HG02870 (cell line): Measurements from ENCODE around the gene ZNHIT1.
"Not testable (repeated sequence)": the region's sequence is repeated elsewhere in the genome, so short reads cannot be mapped to it uniquely, and the experiment has no call there.

ENCODE experiments used
- ATAC-seq: cut with Tn5 transposase; IDR thresholded peaks from one replicate; pipeline ENCODE4 v1.9.1; 2021; ENCODE audit warnings: mild to moderate bottlenecking, moderate library complexity; ENCODE audit not compliant: unreplicated experiment

Gene ZNHIT1

GRCh38 chr7:101240226-101241014 is 22.5 kb downstream of the ZNHIT1 start:
- ATAC-seq = no peak

DNA sequence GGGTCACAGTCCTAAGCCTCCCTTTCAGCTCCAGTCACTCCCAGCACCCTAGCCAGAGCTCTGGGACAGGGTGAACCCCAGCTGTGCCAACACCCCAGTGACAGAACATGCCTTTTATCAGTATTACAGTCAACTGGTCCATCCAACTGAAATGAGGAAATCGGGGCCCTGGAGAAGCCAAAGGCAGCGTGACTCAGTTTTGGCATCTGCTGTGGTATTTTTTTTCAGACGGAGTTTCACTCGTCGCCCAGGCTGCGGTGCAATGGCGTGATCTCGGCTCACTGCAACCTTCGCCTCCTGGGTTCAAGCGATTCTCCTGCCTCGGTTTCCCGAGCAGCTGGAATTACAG is 23.0 kb downstream of the ZNHIT1 start:
- no peak for ATAC-seq

- no peak for ATAC-seq
Observed at GRCh38 chr7:101241443-101242349, 23.7 kb downstream of the ZNHIT1 start.

DNA sequence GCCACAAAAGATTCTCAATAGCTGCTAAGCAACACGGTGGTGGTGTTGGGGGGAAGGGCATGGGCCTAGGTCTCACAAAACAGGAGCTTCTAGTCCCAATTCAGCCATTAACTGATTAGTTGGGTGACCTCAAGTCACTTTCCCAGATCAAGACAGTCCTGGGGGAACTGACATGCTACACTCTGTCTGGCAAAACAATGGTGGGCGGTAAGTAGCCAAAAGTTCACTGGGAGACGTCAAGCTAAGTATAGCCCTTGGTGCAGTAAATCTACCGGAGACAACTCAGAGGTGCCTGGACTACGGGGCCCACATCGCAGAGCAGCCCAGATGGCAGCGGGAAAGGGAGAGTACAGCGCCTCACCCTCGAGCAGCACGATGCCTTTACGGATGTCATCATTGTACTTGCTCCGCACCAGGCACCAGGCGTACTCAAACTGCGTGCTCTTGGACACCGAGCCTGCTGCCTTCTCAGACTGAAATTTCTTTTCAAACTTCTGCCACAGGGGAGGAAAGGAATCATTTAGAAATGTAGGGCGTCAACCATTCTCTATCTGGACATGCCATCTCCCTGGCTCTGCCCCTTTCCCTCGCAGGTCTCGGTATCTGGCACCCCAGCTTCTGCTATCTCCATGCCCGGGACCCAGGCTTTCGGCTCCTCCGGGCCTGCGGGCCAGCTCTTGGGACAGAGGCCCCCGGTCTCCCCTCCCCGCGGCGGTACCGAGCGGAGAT is 25.8 kb downstream of the ZNHIT1 start:
- ATAC-seq = no peak

GRCh38 chr7:101244375-101245146 is 26.6 kb downstream of the ZNHIT1 start, which contains the start of gene FIS1:
FIS1 (minus strand) TSS chr7:101245081; CDS start chr7:101245004, 77 bp downstream.
- ATAC-seq = peak; percentile 89

DNA sequence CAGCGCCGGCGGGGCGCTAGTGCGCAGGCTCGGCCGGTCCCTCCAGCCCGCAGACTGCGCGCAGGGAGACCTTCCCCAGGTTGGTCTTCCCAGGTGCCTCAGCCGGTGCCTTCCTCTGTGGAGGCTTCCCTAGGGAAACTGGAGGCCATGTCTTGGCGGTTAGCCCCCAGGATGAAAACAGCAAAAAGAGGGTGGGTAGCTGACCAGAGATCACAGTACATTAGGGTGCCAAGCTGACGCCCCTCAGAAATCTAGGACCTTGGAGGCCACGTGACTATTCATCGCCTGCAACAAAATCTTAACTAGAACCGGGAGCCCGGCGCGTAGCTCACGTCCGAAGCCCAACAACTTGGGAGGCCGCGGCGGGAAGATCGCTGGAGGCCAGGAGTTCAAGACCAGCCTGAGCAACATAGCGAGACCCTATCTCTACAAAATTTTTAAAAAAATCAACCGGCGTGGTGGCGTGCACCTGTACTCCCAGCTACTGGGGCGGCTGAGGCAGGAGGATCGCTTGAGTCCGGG is 27.2 kb downstream of the ZNHIT1 start:
- no peak for ATAC-seq

GRCh38 chr7:101248276-101248675 is 30.3 kb downstream of the ZNHIT1 start:
- ATAC-seq = no peak

- ATAC-seq = peak; percentile 33
Observed at GRCh38 chr7:101250324-101250723, 32.4 kb downstream of the ZNHIT1 start.

- peak; percentile 95 for ATAC-seq
Observed at GRCh38 chr7:101251871-101252659, 34.1 kb downstream of the ZNHIT1 start.

DNA sequence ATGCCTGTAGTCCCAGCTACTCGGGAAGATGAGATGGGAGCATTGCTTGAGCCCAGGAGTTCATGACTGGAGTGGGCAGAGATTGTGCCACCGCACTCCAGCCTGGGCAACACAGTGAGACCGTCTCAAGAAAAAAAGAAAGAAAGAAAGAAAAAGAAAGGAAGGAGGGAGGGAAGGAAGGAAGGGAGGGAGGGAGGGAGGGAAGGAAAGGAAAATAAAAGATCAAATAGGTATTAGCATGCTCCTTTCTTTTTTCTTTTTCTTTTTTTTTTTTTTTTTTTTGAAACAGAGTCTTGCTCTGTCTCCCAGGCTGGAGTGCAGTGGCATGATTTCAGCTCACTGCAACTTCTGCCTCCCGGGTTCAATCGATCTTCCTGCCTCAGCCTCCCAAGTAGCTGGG is 35.2 kb downstream of the ZNHIT1 start:
- ATAC-seq = not testable (repeated sequence)

DNA sequence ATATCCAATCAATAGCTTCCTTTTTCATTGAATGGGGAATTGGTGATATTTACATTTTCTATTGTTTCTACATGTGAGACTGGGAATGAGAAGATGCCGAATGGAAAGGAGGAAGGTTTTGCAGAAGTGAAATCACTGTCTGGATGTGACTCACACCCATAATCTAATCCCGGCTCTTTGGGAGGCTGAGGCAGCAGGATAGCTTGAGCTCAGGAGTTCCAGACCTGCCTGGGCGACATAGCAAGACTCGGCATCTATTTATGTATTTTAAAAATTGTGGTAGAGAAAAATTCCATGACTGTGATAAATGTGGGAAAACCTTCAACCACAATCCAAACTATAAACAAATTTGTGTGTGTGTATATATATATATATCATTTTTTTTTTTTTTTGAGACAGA is 37.8 kb downstream of the ZNHIT1 start:
- ATAC-seq = no peak

DNA sequence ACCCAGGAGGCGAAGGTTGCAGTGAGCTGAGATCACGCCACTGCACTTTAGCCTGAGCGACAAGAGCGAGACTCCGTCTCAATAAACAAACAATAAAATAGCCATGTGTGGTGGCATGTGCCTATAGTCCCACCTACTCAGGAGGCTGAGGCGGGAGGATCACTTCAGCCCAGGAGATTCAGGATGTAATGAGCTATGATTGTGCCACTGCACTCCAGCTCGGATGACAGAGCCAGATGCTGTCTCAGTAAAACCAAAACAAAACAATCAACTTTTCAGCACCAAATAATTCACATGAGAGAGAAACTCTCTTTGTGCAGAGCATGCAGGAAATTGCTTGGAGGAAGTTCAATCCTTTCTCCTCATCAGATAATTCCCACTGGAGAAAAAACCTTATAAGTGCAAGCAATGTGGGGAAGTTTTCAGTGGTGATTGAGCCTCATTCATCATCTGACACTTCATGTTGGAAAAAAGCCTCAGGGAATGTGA is 40.3 kb downstream of the ZNHIT1 start:
- ATAC-seq = no peak

- not testable (repeated sequence) for ATAC-seq
Observed at GRCh38 chr7:101264102-101264706, 46.2 kb downstream of the ZNHIT1 start.

- ATAC-seq = no peak
Observed at GRCh38 chr7:101265622-101266516, 47.9 kb downstream of the ZNHIT1 start.

DNA sequence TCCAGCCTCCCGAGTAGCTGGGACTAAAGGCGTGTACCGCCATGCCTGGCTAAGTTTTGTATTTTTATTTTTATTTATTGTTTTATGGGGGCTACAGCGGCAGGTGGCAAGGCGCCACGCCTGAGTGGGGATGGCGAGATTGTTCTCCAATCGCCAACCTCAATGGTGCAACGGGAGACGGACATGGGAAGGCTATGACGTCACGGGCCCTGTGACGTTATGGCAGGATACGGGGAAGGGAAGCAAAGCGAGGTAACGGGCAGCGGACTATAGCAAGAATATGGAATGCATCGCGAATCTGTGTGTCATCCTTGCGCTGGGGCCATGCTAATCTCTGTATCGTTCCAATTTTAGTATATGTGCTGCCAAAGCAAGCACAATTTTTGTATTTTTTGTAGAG is 51.7 kb downstream of the ZNHIT1 start:
- ATAC-seq = no peak

- ATAC-seq = no peak
Observed at GRCh38 chr7:101271021-101271420, 53.1 kb downstream of the ZNHIT1 start.

- no peak for ATAC-seq
Observed at GRCh38 chr7:101273206-101273605, 55.2 kb downstream of the ZNHIT1 start.
